SK-N-SH treated with all-trans-retinoic acid at 6 μM for 48 hours (cell line): ENCODE measurements around the gene FBP2.

Experiments
- ATAC-seq: fragments of 200-7000 bp; cut with Tn5 transposase; 3 replicates; pipeline ENCODE4 v1.9.1; 2020; ENCODE audit warnings: mild to moderate bottlenecking, moderate library complexity
- ARNTL ChIP-seq: fragments of 450-650 bp; formaldehyde crosslinking; IDR thresholded peaks from 2 replicates; pipeline ENCODE4 v1.5.0; 2020; ENCODE audit warnings: low read depth, mild to moderate bottlenecking, moderate library complexity, borderline replicate concordance
- BACH2 ChIP-seq: fragments of 250-450 bp; sonication (Bioruptor Pico); IDR thresholded peaks from 2 replicates; pipeline ENCODE4 v1.9.0; 2021; ENCODE audit warnings: mild to moderate bottlenecking, borderline replicate concordance
- CREB5 ChIP-seq: fragments of 250-450 bp; sonication (Bioruptor Pico); IDR thresholded peaks from 2 replicates; pipeline ENCODE4 v1.5.1; 2020; ENCODE audit warnings: low read depth, mild to moderate bottlenecking, moderate library complexity
- CSDC2 ChIP-seq: fragments of 250-450 bp; sonication (Bioruptor Pico); IDR thresholded peaks from 2 replicates; pipeline ENCODE4 v1.5.0; 2020; ENCODE audit warnings: mild to moderate bottlenecking, moderate library complexity
- CSRNP3 ChIP-seq: fragments of 250-450 bp; sonication (Bioruptor Pico); IDR thresholded peaks from 2 replicates; pipeline ENCODE4 v1.5.1; 2021; ENCODE audit warnings: mild to moderate bottlenecking, moderate library complexity
- ESRRG ChIP-seq: fragments of 250-450 bp; sonication (Bioruptor Pico); IDR thresholded peaks from 2 replicates; pipeline ENCODE4 v1.6.1; 2021; ENCODE audit warnings: mild to moderate bottlenecking
- GLIS3 ChIP-seq: fragments of 250-450 bp; sonication (Bioruptor Pico); IDR thresholded peaks from 2 replicates; pipeline ENCODE4 v1.5.0; 2020; ENCODE audit warnings: mild to moderate bottlenecking, moderate library complexity
- ISL1 ChIP-seq: fragments of 250-450 bp; sonication (Bioruptor Pico); IDR thresholded peaks from 2 replicates; pipeline ENCODE4 v2.1.2; 2022; ENCODE audit warnings: mild to moderate bottlenecking, moderate library complexity
- PATZ1 ChIP-seq: fragments of 250-450 bp; sonication (Bioruptor Pico); IDR thresholded peaks from 2 replicates; pipeline ENCODE4 v1.8.0; 2020; ENCODE audit warnings: mild to moderate bottlenecking, moderate library complexity, borderline replicate concordance
- POU6F1 ChIP-seq: fragments of 250-450 bp; sonication (Bioruptor Pico); IDR thresholded peaks from 2 replicates; pipeline ENCODE4 v1.8.0; 2021; ENCODE audit warnings: low read depth, mild to moderate bottlenecking, moderate library complexity, borderline replicate concordance
- PPARA ChIP-seq: fragments of 250-450 bp; sonication (Bioruptor Pico); IDR thresholded peaks from 2 replicates; pipeline ENCODE4 v1.5.0; 2020; ENCODE audit warnings: mild to moderate bottlenecking, borderline replicate concordance
- TCF4 ChIP-seq: fragments of 250-450 bp; sonication (Bioruptor Pico); IDR thresholded peaks from 2 replicates; pipeline ENCODE4 v1.8.0; 2021; ENCODE audit warnings: mild to moderate bottlenecking, moderate library complexity, borderline replicate concordance
- TSHZ2 ChIP-seq: fragments of 250-450 bp; sonication (Bioruptor Pico); IDR thresholded peaks from 2 replicates; pipeline ENCODE4 v1.5.0; 2020; ENCODE audit warnings: mild to moderate bottlenecking, moderate library complexity
- ZFP30 ChIP-seq: fragments of 450-650 bp; formaldehyde crosslinking; IDR thresholded peaks from 2 replicates; pipeline ENCODE4 v1.5.0; 2022; ENCODE audit warnings: mild to moderate bottlenecking, moderate library complexity
- ZNF565 ChIP-seq: fragments of 450-650 bp; formaldehyde crosslinking; conservative IDR thresholded peaks from 2 replicates; pipeline ENCODE4 v1.5.0; 2020; ENCODE audit warnings: low read depth, mild to moderate bottlenecking, moderate library complexity
- ZNF70 ChIP-seq: fragments of 450-650 bp; formaldehyde crosslinking; IDR thresholded peaks from 2 replicates; pipeline ENCODE4 v1.5.0; 2020; ENCODE audit warnings: mild to moderate bottlenecking, moderate library complexity

Gene FBP2

GRCh38 chr9:94631599-94631998 is 38.0 kb upstream of the FBP2 start:
- TF ChIP-seq GLIS3 (CRISPR knock-in tag) (no peak), ZFP30 (CRISPR knock-in tag) (no peak), CREB5 (CRISPR knock-in tag) (no peak), TSHZ2 (no peak), TCF4 (CRISPR knock-in tag) (no peak), POU6F1 (no peak)

GRCh38 chr9:94630833-94631232 is 37.2 kb upstream of the FBP2 start:
- ATAC-seq, result no peak
- TF ChIP-seq ESRRG (no peak), ZFP30 (CRISPR knock-in tag) (no peak)
- TF ChIP-seq, all 23 proteins: peak for 0

More at GRCh38 chr9:94631599-94631998, 38.0 kb upstream of the FBP2 start:
- no peak for ATAC-seq

GRCh38 chr9:94630281-94630680 is 36.7 kb upstream of the FBP2 start:
- no peak for ATAC-seq
- TF ChIP-seq TSHZ2 (no peak), CSRNP3 (CRISPR knock-in tag) (no peak), POU6F1 (no peak), ARNTL (no peak), PPARA (CRISPR knock-in tag) (no peak), ZNF70 (CRISPR knock-in tag) (no peak), ZFP30 (CRISPR knock-in tag) (no peak), ZNF565 (CRISPR knock-in tag) (no peak), CSDC2 (no peak), ESRRG (no peak), CREB5 (CRISPR knock-in tag) (no peak)

- ATAC-seq, result no peak
- TF ChIP-seq CREB5 (CRISPR knock-in tag), result no peak
- no peak for TF ChIP-seq ARNTL
- TF ChIP-seq GLIS3 (CRISPR knock-in tag), result no peak
- no peak for TF ChIP-seq ISL1 (CRISPR knock-in tag)
- no peak for TF ChIP-seq BACH2 (CRISPR knock-in tag)
- TF ChIP-seq PPARA (CRISPR knock-in tag), result no peak
- no peak for TF ChIP-seq ZFP30 (CRISPR knock-in tag)
- no peak for TF ChIP-seq CSRNP3 (CRISPR knock-in tag)
- no peak for TF ChIP-seq PATZ1
Measured at GRCh38 chr9:94627287-94627686, 33.7 kb upstream of the FBP2 start.
